H1 (cell line): Measurements from ENCODE around the gene PRIMA1. TPM values are rescaled to one million over a fixed set of nuclear protein-coding genes. Genes with fewer than 3 reads are reported as not detected.

Experiments used
- CTCF ChIA-PET: fragments of 300-600 bp; sonication (Branson Sonifier 250); formaldehyde crosslinking; loops from one replicate; lab custom pipeline; 2021; ENCODE audit not compliant: partially characterized antibody; lab: Charles Lee
- POLR2A ChIA-PET: fragments of 300-600 bp; sonication (Branson Sonifier 250); formaldehyde crosslinking; loops from one replicate; lab custom pipeline; 2021; ENCODE audit warnings: inconsistent platforms; ENCODE audit not compliant: partially characterized antibody; lab: Charles Lee
- DNase-seq, 2 experiments: peaks; one replicate each; pipeline versions ENCODE4 v3.0.0 to v3.0.0-alpha.2; 2010 to 2022; ENCODE audit warnings: low spot score in 2 of 2, low read depth in 1 of 2, mixed read lengths in 1 of 2
- FAIRE-seq: peaks from 2 replicates; lab custom pipeline; 2011; peaks lifted over from hg19 to GRCh38; lab: Jason Lieb, UNC
- H2AFZ ChIP-seq: 2 replicates; pipeline ENCODE4 v1.8.1; 2012; ENCODE audit warnings: low read length, inconsistent platforms
- H2AK5ac ChIP-seq: 2 replicates; pipeline ENCODE4 v1.6.1; 2013; ENCODE audit warnings: low read depth, low read length
- H2BK120ac ChIP-seq: replicated peaks from 2 replicates; pipeline ENCODE3; 2013; ENCODE audit warnings: low read depth, low read length, inconsistent platforms
- H2BK12ac ChIP-seq: 2 replicates; pipeline ENCODE4 v1.6.1; 2013; ENCODE audit warnings: low read depth, low read length
- H2BK15ac ChIP-seq: 2 replicates; pipeline ENCODE4 v1.6.1; 2013; ENCODE audit warnings: low read length
- H2BK20ac ChIP-seq: 2 replicates; pipeline ENCODE4 v1.6.1; 2013; ENCODE audit warnings: low read length
- H2BK5ac ChIP-seq: 2 replicates; pipeline ENCODE4 v1.6.1; 2013; ENCODE audit warnings: low read depth, low read length
- H3K14ac ChIP-seq: 2 replicates; pipeline ENCODE4 v1.6.1; 2013; ENCODE audit warnings: inconsistent platforms; ENCODE audit not compliant: insufficient read length
- H3K18ac ChIP-seq: 2 replicates; pipeline ENCODE4 v1.6.1; 2013; ENCODE audit warnings: low read length; ENCODE audit errors: extremely low read depth
- H3K23ac ChIP-seq: 2 replicates; pipeline ENCODE4 v1.6.1; 2013; ENCODE audit warnings: inconsistent platforms; ENCODE audit not compliant: insufficient read length
- H3K23me2 ChIP-seq: 2 replicates; pipeline ENCODE4 v1.6.1; 2013; ENCODE audit warnings: low read depth, low read length
- H3K27ac ChIP-seq: 2 replicates; pipeline ENCODE4 v1.6.1; 2011; ENCODE audit warnings: low read depth, low read length, inconsistent platforms
- H3K27me3 ChIP-seq, 4 experiments: replicated peaks in 1 of 4; 1 replicate in 1 of 4; 2 replicates in 3 of 4; pipeline versions ENCODE4 v1.6.1 to v1.8.1; 2011 to 2013; ENCODE audit warnings: low read length in 3 of 4, mild to moderate bottlenecking in 3 of 4, inconsistent platforms in 2 of 4, mixed read lengths in 2 of 4, moderate library complexity in 1 of 4; ENCODE audit not compliant: control insufficient read depth in 3 of 4, insufficient read depth in 3 of 4; ENCODE audit errors: extremely low read depth in 1 of 4
- H3K36me3 ChIP-seq, 4 experiments: 2 replicates each; pipeline versions ENCODE4 v1.6.1 to v1.8.1; 2011 to 2013; ENCODE audit warnings: mild to moderate bottlenecking in 4 of 4, low read length in 3 of 4, moderate library complexity in 2 of 4, control low read depth in 1 of 4, inconsistent platforms in 1 of 4; ENCODE audit not compliant: insufficient read depth in 4 of 4, control insufficient read depth in 2 of 4
- H3K4ac ChIP-seq: replicated peaks from 2 replicates; pipeline ENCODE3; 2013; ENCODE audit warnings: low read length, low read depth, mixed read lengths, inconsistent platforms; ENCODE audit not compliant: insufficient read length
- H3K4me1 ChIP-seq, 4 experiments: replicated peaks in 1 of 4; 1 replicate in 1 of 4; 2 replicates in 3 of 4; pipeline versions ENCODE4 v1.6.1 to v1.8.1; 2011 to 2013; ENCODE audit warnings: low read length in 3 of 4, inconsistent platforms in 2 of 4, mixed read lengths in 1 of 4; ENCODE audit not compliant: insufficient read depth in 4 of 4, control insufficient read depth in 3 of 4
- H3K4me2 ChIP-seq, 2 experiments: 2 replicates each; pipeline versions ENCODE4 v1.6.1 to v1.8.1; 2011 to 2013; ENCODE audit warnings: low read depth in 2 of 2, low read length in 2 of 2, control low read depth in 1 of 2, inconsistent platforms in 1 of 2, mild to moderate bottlenecking in 1 of 2; ENCODE audit not compliant: insufficient read depth in 1 of 2
- H3K4me3 ChIP-seq, 4 experiments: fragments of 200-600, 300-600 bp in 1 of 4; sonication (generic), shearing (Covaris generic), sonication (Bioruptor Twin) in 1 of 4; 2 replicates each; pipeline versions ENCODE4 v1.5.1 to v1.8.1; 2011 to 2016; ENCODE audit warnings: low read length in 4 of 4, low read depth in 3 of 4, control low read depth in 2 of 4, inconsistent platforms in 2 of 4, mild to moderate bottlenecking in 2 of 4, mixed read lengths in 1 of 4, moderate library complexity in 1 of 4; ENCODE audit not compliant: insufficient read depth in 2 of 4; ENCODE audit errors: extremely low read depth in 1 of 4
- H3K56ac ChIP-seq: replicated peaks from 2 replicates; pipeline ENCODE3; 2013; ENCODE audit warnings: low read depth, mild to moderate bottlenecking, mixed read lengths, low read length, inconsistent platforms; ENCODE audit not compliant: insufficient read length
- H3K79me1 ChIP-seq: 2 replicates; pipeline ENCODE4 v1.6.1; 2013; ENCODE audit warnings: low read depth, low read length, control low read depth
- H3K79me2 ChIP-seq, 2 experiments: 2 replicates each; pipeline versions ENCODE4 v1.6.1 to v1.8.1; 2012 to 2013; ENCODE audit warnings: low read length in 2 of 2, mild to moderate bottlenecking in 2 of 2, inconsistent platforms in 1 of 2; ENCODE audit not compliant: insufficient read depth in 2 of 2, control insufficient read depth in 1 of 2
- H3K9ac ChIP-seq, 4 experiments: replicated peaks in 1 of 4; 1 replicate in 1 of 4; 2 replicates in 3 of 4; pipeline versions ENCODE4 v1.6.1 to v1.8.1; 2011 to 2013; ENCODE audit warnings: low read depth in 3 of 4, low read length in 3 of 4, control low read depth in 2 of 4, mild to moderate bottlenecking in 2 of 4, moderate library complexity in 2 of 4, inconsistent platforms in 1 of 4; ENCODE audit errors: extremely low read depth in 1 of 4
- H3K9me3 ChIP-seq, 2 experiments: 2 replicates each; pipeline versions ENCODE4 v1.6.1 to v1.8.1; 2012 to 2013; ENCODE audit warnings: mild to moderate bottlenecking in 2 of 2, moderate library complexity in 2 of 2, control low read depth in 1 of 2, inconsistent platforms in 1 of 2, low read depth in 1 of 2, low read length in 1 of 2, mixed read lengths in 1 of 2; ENCODE audit not compliant: insufficient read depth in 2 of 2
- H4K20me1 ChIP-seq, 2 experiments: replicated peaks in 1 of 2; 2 replicates each; pipeline versions ENCODE3 to v1.8.1; 2011 to 2013; ENCODE audit warnings: inconsistent platforms in 2 of 2, low read length in 2 of 2, mild to moderate bottlenecking in 1 of 2; ENCODE audit not compliant: insufficient read depth in 2 of 2, control insufficient read depth in 1 of 2
- H4K5ac ChIP-seq: 2 replicates; pipeline ENCODE4 v1.6.1; 2013; ENCODE audit warnings: low read length, low read depth, mixed read lengths, inconsistent platforms; ENCODE audit not compliant: insufficient read length
- H4K8ac ChIP-seq: 2 replicates; pipeline ENCODE4 v1.8.0; 2013; ENCODE audit warnings: mild to moderate bottlenecking, moderate library complexity, low read length, inconsistent platforms; ENCODE audit not compliant: insufficient read depth; ENCODE audit errors: extremely low read depth
- H4K91ac ChIP-seq: replicated peaks from 2 replicates; pipeline ENCODE3; 2013; ENCODE audit warnings: low read length, mixed read lengths, inconsistent platforms; ENCODE audit not compliant: insufficient read length
- ATF2 ChIP-seq: IDR thresholded peaks from 2 replicates; pipeline ENCODE4 v1.6.1; 2012; ENCODE audit warnings: low read length, inconsistent platforms
- CTBP2 ChIP-seq: IDR thresholded peaks from 2 replicates; pipeline ENCODE4 v1.7.0; 2011; ENCODE audit warnings: borderline replicate concordance, mild to moderate bottlenecking, moderate library complexity, mixed read lengths, low read length; ENCODE audit not compliant: insufficient read depth, insufficient read length
- CTCF ChIP-seq, 3 experiments: IDR thresholded peaks; 1 replicate in 2 of 3; 2 replicates in 1 of 3; pipeline versions ENCODE4 v1.5.1 to v1.6.1; 2011; ENCODE audit warnings: low read length in 3 of 3, mild to moderate bottlenecking in 3 of 3, inconsistent platforms in 2 of 3, low read depth in 1 of 3, moderate library complexity in 1 of 3; ENCODE audit not compliant: insufficient read depth in 1 of 3; ENCODE audit errors: control extremely low read depth in 1 of 3
- EP300 ChIP-seq, 2 experiments: IDR thresholded peaks; 1 replicate in 1 of 2; 2 replicates in 1 of 2; pipeline ENCODE4 v1.6.1; 2011 to 2012; ENCODE audit warnings: low read depth in 2 of 2, low read length in 2 of 2, mild to moderate bottlenecking in 2 of 2, borderline replicate concordance in 1 of 2, inconsistent platforms in 1 of 2, moderate library complexity in 1 of 2
- RAD21 ChIP-seq, 2 experiments: IDR thresholded peaks in 1 of 2; conservative IDR thresholded peaks in 1 of 2; 2 replicates each; pipeline ENCODE4 v1.6.1; 2011; ENCODE audit warnings: low read depth in 2 of 2, low read length in 2 of 2, improper control_type of control experiment in 1 of 2, inconsistent platforms in 1 of 2, mild to moderate bottlenecking in 1 of 2, moderate library complexity in 1 of 2
- RFX5 ChIP-seq: IDR thresholded peaks from 2 replicates; pipeline ENCODE4 v1.6.1; 2011; ENCODE audit warnings: low read depth, low read length, improper control_type of control experiment, borderline replicate concordance
- WGBS, 2 experiments: shearing (Covaris generic) in 1 of 2; methylation state at CpG; one replicate each; pipeline versions ENCODE4 v1.1.6 to v1.1.7; 2013 to 2015; ENCODE audit warnings: low lambda C conversion rate in 2 of 2, mixed read lengths in 2 of 2, inconsistent platforms in 1 of 2, low coverage in 1 of 2, missing lambda C conversion rate in 1 of 2; ENCODE audit not compliant: insufficient replicate concordance in 2 of 2, insufficient coverage in 1 of 2, insufficient read length in 1 of 2; ENCODE audit errors: extremely low coverage in 1 of 2, missing lambda C conversion rate in 1 of 2; 5-methylcytosine and 5-hydroxymethylcytosine counted together
- polyA plus RNA-seq, 7 experiments: library from polyadenylated mRNA; depleted of rRNA in 3 of 7; stranded (reverse) in 5 of 7; unstranded in 2 of 7; fragments of >200 nt in 5 of 7; fragments of 200-250 nt in 2 of 7; gene quantifications; 1 replicate in 5 of 7; 2 replicates in 1 of 7; 4 replicates in 1 of 7; pipeline versions ENCODE4 v1.2.1 to v1.2.3, GENCODE V29; 2011 to 2013; ENCODE audit warnings: missing spikeins in 2 of 7, mixed read lengths in 2 of 7
- total RNA-seq: library from RNA; stranded (reverse); fragmentation: NEBNext Ultra II Directional; extraction: Animal tissue kit (Norgen Biotek cat#: 25700); gene quantifications from 2 replicates; pipeline ENCODE4 v1.2.1, GENCODE V29; 2021

Gene PRIMA1
- total and polyA plus RNA-seq, 2 of the 8 experiments (the other 6 are each of a cell fraction or from before 2014, with no cell fraction given), result 2.8 to 4.5 TPM

GRCh38 chr14:93727039-93727740, 61.1 kb downstream of the PRIMA1 start:
- H2BK12ac ChIP-seq, result no peak overlapping the region
- peaks cover 0 to 3% (median 0%) of the 10 kb centered on the region in 4 experiments; a peak in 1 of 7 replicates for H3K4me1 ChIP-seq
- no peaks in the 10 kb centered on the region for H3K79me1 ChIP-seq
- H2BK20ac ChIP-seq, result no peak overlapping the region
- H3K4me2 ChIP-seq, result no peak overlapping the region
- H3K23me2 ChIP-seq, result peaks cover 5% of the 10 kb centered on the region; the same call in 1 of the 2 replicates
- H4K5ac ChIP-seq, result no peak overlapping the region
- H2AK5ac ChIP-seq, result no peak overlapping the region; the same call in 1 of the 2 replicates
- no peaks in the 10 kb centered on the region for H3K79me2 ChIP-seq
- no peak overlapping the region for H3K4ac ChIP-seq
- no peak overlapping the region for H3K23ac ChIP-seq
- H2AFZ ChIP-seq, result no peak overlapping the region
- H3K27ac ChIP-seq, result no peak overlapping the region
- no peak overlapping the region for H3K18ac ChIP-seq
- no peaks in the 10 kb centered on the region; a peak in 1 of 7 replicates for H3K27me3 ChIP-seq
- no peaks in the 10 kb centered on the region for H3K36me3 ChIP-seq
- DNase-seq, result no peak
- POLR2A ChIA-PET, result interaction anchor here (1.0 to 1.2 kb wide), 2 partner anchors 12 to 39 kb away, joined by 3 read pairs; no protein-coding TSS in a partner anchor
- peaks cover 0 to 4% of the 10 kb centered on the region in 2 experiments for H4K20me1 ChIP-seq
- no peak overlapping the region for H3K56ac ChIP-seq
- H3K14ac ChIP-seq, result no peak overlapping the region
- no peak overlapping the region for H3K4me3 ChIP-seq
- 95% methylated on average over 18 of the region's 23 CpGs; no CpG with 5 or more reads in 1 of the 2 experiments for WGBS, 2 experiments
- no peaks in the 10 kb centered on the region for H3K9me3 ChIP-seq
- no peak overlapping the region for H3K9ac ChIP-seq
- no peak for FAIRE-seq
- no peak overlapping the region for H2BK5ac ChIP-seq
- H2BK120ac ChIP-seq, result no peak overlapping the region
- no peak overlapping the region for H4K91ac ChIP-seq
- H4K8ac ChIP-seq, result no peak overlapping the region
- no peak overlapping the region for H2BK15ac ChIP-seq
- CTCF ChIA-PET, result interaction anchor here (0.8 to 1.0 kb wide), 2 partner anchors 67 to 180 kb away, joined by 3 read pairs; no protein-coding TSS in a partner anchor
- no peak for TF ChIP-seq EP300 (IDR thresholded peaks at IDR 0.05; ENCODE audit: borderline replicate concordance in 1 of 2, low read depth in 2 of 2, low read length in 2 of 2)
- TF ChIP-seq ATF2, result no peak
- TF ChIP-seq CTCF (IDR thresholded peaks at IDR 0.05; ENCODE audit: control extremely low read depth in 1 of 3, insufficient read depth in 1 of 3, low read depth in 1 of 3, low read length in 3 of 3), result no peak
- TF ChIP-seq RAD21 (IDR thresholded peaks at IDR 0.05 in 1 of 2, conservative IDR thresholded peaks at IDR 0.05 in 1 of 2; ENCODE audit: low read depth in 2 of 2, low read length in 2 of 2), result 0 out of 4 replicates have a peak, but pooled peaks of 1 of the 2 experiments have one; percentile 0
- TF ChIP-seq CTBP2, result no peak
- TF ChIP-seq RFX5, result no peak
